ENCODE data around the gene MINDY1.
A peak's percentile ranks its signal among the peaks of the same experiment; 100 is the strongest.

MINDY1 gene

GRCh38 chr1:150999926-151000325 lies 6.8 kb downstream of the MINDY1 start:
- no peak for DNase-seq (ENCODE audit: extremely low read depth, low read depth)
- no peak for TF ChIP-seq CTCF (IDR thresholded peaks at IDR 0.05; ENCODE audit: low read depth, low read length, missing control alignments)
- H3K4me3 ChIP-seq (replicated peaks; ENCODE audit: low read depth, low read length) = no peak overlapping the region

- no peak for DNase-seq (ENCODE audit: extremely low read depth, low read depth)
- no peak overlapping the region for H3K4me3 ChIP-seq (replicated peaks; ENCODE audit: low read depth, low read length)
- no peak for TF ChIP-seq CTCF (IDR thresholded peaks at IDR 0.05; ENCODE audit: low read depth, low read length, missing control alignments)
Measured at GRCh38 chr1:150999051-150999674, 7.5 kb downstream of the MINDY1 start.

GRCh38 chr1:150997949-150998348 lies 8.8 kb downstream of the MINDY1 start:
- no peak for TF ChIP-seq CTCF (IDR thresholded peaks at IDR 0.05; ENCODE audit: low read depth, low read length, missing control alignments)
- no peak overlapping the region for H3K4me3 ChIP-seq (replicated peaks; ENCODE audit: low read depth, low read length)
- no peak for DNase-seq (ENCODE audit: extremely low read depth, low read depth)

- TF ChIP-seq CTCF (IDR thresholded peaks at IDR 0.05; ENCODE audit: low read depth, low read length, missing control alignments) = no peak
- H3K4me3 ChIP-seq (replicated peaks; ENCODE audit: low read depth, low read length) = no peak overlapping the region
- DNase-seq (ENCODE audit: extremely low read depth, low read depth) = no peak
Measured at GRCh38 chr1:150997126-150997872, 9.4 kb downstream of the MINDY1 start.

GRCh38 chr1:150995896-150996295 lies 10.8 kb downstream of the MINDY1 start:
- no peak for DNase-seq (ENCODE audit: extremely low read depth, low read depth)
- TF ChIP-seq CTCF (IDR thresholded peaks at IDR 0.05; ENCODE audit: low read depth, low read length, missing control alignments) = peak; percentile 67
- no peak overlapping the region for H3K4me3 ChIP-seq (replicated peaks; ENCODE audit: low read depth, low read length)

- no peak for DNase-seq (ENCODE audit: extremely low read depth, low read depth)
- no peak for TF ChIP-seq CTCF (IDR thresholded peaks at IDR 0.05; ENCODE audit: low read depth, low read length, missing control alignments)
- no peak overlapping the region for H3K4me3 ChIP-seq (replicated peaks; ENCODE audit: low read depth, low read length)
Measured at GRCh38 chr1:150995460-150995859, 11.2 kb downstream of the MINDY1 start.

Data from HFF-Myc (cell line).